ENCODE measurements around the gene SGCA. TPM values are rescaled to one million over a fixed set of nuclear protein-coding genes. Genes with fewer than 3 reads are reported as not detected.

Gene SGCA
- total and polyA plus RNA-seq, 2 of the 13 experiments (the other 11 are each of a cell fraction or from before 2014, with no cell fraction given), result not detected

DNA sequence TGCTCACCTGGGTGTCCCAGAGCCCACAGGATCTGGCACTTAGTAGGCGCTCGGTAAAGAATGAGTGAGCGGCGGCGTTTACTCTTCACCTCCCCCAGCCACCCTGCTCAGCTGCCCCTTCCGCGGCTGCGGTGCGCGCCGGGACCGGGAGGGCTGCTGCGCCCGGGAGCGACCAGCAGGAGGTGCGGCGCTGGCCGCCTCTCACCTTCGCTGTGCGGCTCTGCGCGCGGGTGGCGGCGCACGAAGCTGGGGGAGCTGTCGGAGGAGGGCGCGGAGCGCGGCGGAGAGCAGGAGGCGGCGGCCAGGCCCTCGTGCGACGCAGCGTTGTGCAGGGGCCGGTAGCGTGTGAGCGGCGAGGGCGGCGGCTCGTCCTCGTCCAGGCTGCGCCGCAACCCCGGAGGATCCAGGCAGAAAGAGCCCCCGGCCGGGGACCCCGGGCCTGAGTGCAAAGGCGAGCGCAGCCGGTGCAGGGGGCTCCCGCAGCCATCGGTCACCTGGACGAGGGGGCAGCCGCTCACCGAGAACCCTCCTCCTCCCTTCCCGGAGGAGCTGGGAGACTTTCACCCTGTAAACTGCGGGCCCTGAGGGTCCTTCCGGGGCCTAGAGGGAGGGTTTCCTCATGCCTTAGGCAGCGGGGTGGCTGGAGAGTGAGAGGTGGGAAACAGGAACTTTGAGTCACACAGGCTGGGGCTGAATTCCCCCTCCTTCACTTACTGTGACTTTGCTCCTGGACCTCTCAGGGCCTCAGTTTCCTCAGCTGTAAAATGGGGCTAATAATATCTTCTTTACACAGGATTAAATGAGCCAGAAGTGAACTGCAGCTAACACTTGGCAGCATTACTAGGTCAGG lies 48.4 kb upstream of the SGCA start (continued):
- 0 out of 2 replicates have a peak, but pooled peaks have one; percentile 51 for TF ChIP-seq ZNF441 (CRISPR knock-in tag; IDR thresholded peaks at IDR 0.05; ENCODE audit: borderline replicate concordance)
- TF ChIP-seq SRF (IDR thresholded peaks at IDR 0.05; ENCODE audit: low read depth, low read length), result no peak
- TF ChIP-seq ONECUT2 (CRISPR knock-in tag; IDR thresholded peaks at IDR 0.05), result no peak
- no peak for TF ChIP-seq FOSL1 (CRISPR knock-in tag; IDR thresholded peaks at IDR 0.05; ENCODE audit: borderline replicate concordance)
- TF ChIP-seq, protein P1, sequence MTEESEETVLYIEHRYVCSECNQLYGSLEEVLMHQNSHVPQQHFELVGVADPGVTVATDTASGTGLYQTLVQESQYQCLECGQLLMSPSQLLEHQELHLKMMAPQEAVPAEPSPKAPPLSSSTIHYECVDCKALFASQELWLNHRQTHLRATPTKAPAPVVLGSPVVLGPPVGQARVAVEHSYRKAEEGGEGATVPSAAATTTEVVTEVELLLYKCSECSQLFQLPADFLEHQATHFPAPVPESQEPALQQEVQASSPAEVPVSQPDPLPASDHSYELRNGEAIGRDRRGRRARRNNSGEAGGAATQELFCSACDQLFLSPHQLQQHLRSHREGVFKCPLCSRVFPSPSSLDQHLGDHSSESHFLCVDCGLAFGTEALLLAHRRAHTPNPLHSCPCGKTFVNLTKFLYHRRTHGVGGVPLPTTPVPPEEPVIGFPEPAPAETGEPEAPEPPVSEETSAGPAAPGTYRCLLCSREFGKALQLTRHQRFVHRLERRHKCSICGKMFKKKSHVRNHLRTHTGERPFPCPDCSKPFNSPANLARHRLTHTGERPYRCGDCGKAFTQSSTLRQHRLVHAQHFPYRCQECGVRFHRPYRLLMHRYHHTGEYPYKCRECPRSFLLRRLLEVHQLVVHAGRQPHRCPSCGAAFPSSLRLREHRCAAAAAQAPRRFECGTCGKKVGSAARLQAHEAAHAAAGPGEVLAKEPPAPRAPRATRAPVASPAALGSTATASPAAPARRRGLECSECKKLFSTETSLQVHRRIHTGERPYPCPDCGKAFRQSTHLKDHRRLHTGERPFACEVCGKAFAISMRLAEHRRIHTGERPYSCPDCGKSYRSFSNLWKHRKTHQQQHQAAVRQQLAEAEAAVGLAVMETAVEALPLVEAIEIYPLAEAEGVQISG (CRISPR knock-in tag; IDR thresholded peaks at IDR 0.05), result no peak
- TF ChIP-seq, protein P2, sequence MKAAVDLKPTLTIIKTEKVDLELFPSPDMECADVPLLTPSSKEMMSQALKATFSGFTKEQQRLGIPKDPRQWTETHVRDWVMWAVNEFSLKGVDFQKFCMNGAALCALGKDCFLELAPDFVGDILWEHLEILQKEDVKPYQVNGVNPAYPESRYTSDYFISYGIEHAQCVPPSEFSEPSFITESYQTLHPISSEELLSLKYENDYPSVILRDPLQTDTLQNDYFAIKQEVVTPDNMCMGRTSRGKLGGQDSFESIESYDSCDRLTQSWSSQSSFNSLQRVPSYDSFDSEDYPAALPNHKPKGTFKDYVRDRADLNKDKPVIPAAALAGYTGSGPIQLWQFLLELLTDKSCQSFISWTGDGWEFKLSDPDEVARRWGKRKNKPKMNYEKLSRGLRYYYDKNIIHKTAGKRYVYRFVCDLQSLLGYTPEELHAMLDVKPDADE (CRISPR knock-in tag; IDR thresholded peaks at IDR 0.05), result no peak
- no peak for TF ChIP-seq TMF1 (CRISPR knock-in tag; IDR thresholded peaks at IDR 0.05; ENCODE audit: low read depth)
- TF ChIP-seq ZNF205 (CRISPR knock-in tag; IDR thresholded peaks at IDR 0.05), result 0 out of 2 replicates have a peak, but pooled peaks have one; percentile 31
